HG02884 (cell line): ENCODE data around the gene RASIP1.
"Not testable (repeated sequence)": the region's sequence is repeated elsewhere in the genome, so short reads cannot be mapped to it uniquely, and the experiment has no call there.

Experiments used
- ATAC-seq: cut with Tn5 transposase; IDR thresholded peaks from one replicate; pipeline ENCODE4 v1.9.1; 2021; ENCODE audit warnings: mild to moderate bottlenecking, moderate library complexity; ENCODE audit not compliant: unreplicated experiment

RASIP1 gene

GRCh38 chr19:48740164-48740972 lies at the start of gene RASIP1:
RASIP1 (minus strand) TSS chr19:48740610; CDS start chr19:48740282, 328 bp downstream.
- no peak for ATAC-seq

- not testable (repeated sequence) for ATAC-seq
Observed at GRCh38 chr19:48787331-48787730, 46.9 kb upstream of the RASIP1 start.

- not testable (repeated sequence) for ATAC-seq
Observed at GRCh38 chr19:48786422-48786821, 46.0 kb upstream of the RASIP1 start.

- ATAC-seq = no peak
Observed at GRCh38 chr19:48784527-48784926, 44.1 kb upstream of the RASIP1 start.

GRCh38 chr19:48780631-48781391 lies 40.4 kb upstream of the RASIP1 start:
- no peak for ATAC-seq

GRCh38 chr19:48779636-48780035 lies 39.2 kb upstream of the RASIP1 start:
- ATAC-seq = no peak

GRCh38 chr19:48777720-48778119 lies 37.3 kb upstream of the RASIP1 start:
- no peak for ATAC-seq

- no peak for ATAC-seq
Observed at GRCh38 chr19:48777139-48777538, 36.7 kb upstream of the RASIP1 start.

- ATAC-seq = no peak
Observed at GRCh38 chr19:48772503-48772953, 32.1 kb upstream of the RASIP1 start.

- no peak for ATAC-seq
Observed at GRCh38 chr19:48770734-48771472, 30.5 kb upstream of the RASIP1 start.

- ATAC-seq = no peak
Observed at GRCh38 chr19:48770266-48770665, 29.9 kb upstream of the RASIP1 start.

- no peak for ATAC-seq
Observed at GRCh38 chr19:48768994-48769713, 28.7 kb upstream of the RASIP1 start.

- ATAC-seq = not testable (repeated sequence)
Observed at GRCh38 chr19:48768171-48768753, 27.9 kb upstream of the RASIP1 start.

GRCh38 chr19:48765816-48766215 lies 25.4 kb upstream of the RASIP1 start:
- ATAC-seq = not testable (repeated sequence)

- ATAC-seq = no peak
Observed at GRCh38 chr19:48760504-48761205, 20.2 kb upstream of the RASIP1 start.

- ATAC-seq = no peak
Observed at GRCh38 chr19:48757741-48758144, 17.3 kb upstream of the RASIP1 start.

- no peak for ATAC-seq
Observed at GRCh38 chr19:48757089-48757675, 16.8 kb upstream of the RASIP1 start.

- no peak for ATAC-seq
Observed at GRCh38 chr19:48756686-48757085, 16.3 kb upstream of the RASIP1 start.

- ATAC-seq = no peak
Observed at GRCh38 chr19:48756212-48756611, 15.8 kb upstream of the RASIP1 start.
